Caco-2 (cell line): ENCODE results near the gene PIGQ. TPM values are rescaled to one million over a fixed set of nuclear protein-coding genes. Genes with fewer than 3 reads are reported as not detected.

ENCODE experiments used
- BruUV-seq: library from RNA; stranded (reverse); fragments of 400-500 nt; replicated peaks from 2 replicates; lab custom pipeline; 2021; lab: Mats Ljungman, UMichigan
- CTCF ChIA-PET: fragments of 300-600 bp; sonication (Branson Sonifier 250); formaldehyde crosslinking; loops from one replicate; lab custom pipeline; 2022; ENCODE audit warnings: antibody characterized with exemption; lab: Charles Lee
- POLR2A ChIA-PET: fragments of 300-600 bp; sonication (Branson Sonifier 250); formaldehyde crosslinking; loops from one replicate; lab custom pipeline; 2022; ENCODE audit warnings: antibody characterized with exemption; lab: Charles Lee
- DNase-seq, 2 experiments: peaks; one replicate each; pipeline versions ENCODE4 v3.0.0 to v3.0.0-alpha.2; 2020 to 2022
- H3K27me3 ChIP-seq: replicated peaks from 2 replicates; pipeline ENCODE4 v1.6.0; 2011; ENCODE audit warnings: low read length; ENCODE audit not compliant: control insufficient read depth, insufficient read depth
- H3K36me3 ChIP-seq: 2 replicates; pipeline ENCODE4 v1.5.1; 2011; ENCODE audit warnings: low read length; ENCODE audit not compliant: control insufficient read depth, insufficient read depth
- H3K4me1 ChIP-seq: fragments of 250-450 bp; sonication (Bioruptor Pico); 2 replicates; pipeline ENCODE4 v1.5.1; 2020; ENCODE audit warnings: mild to moderate bottlenecking
- H3K4me3 ChIP-seq: 2 replicates; pipeline ENCODE4 v1.5.1; 2011; ENCODE audit warnings: low read depth, mild to moderate bottlenecking, control low read depth, low read length
- H3K9me3 ChIP-seq: fragments of 250-450 bp; sonication (Bioruptor Pico); 2 replicates; pipeline ENCODE4 v1.5.1; 2020; ENCODE audit warnings: mild to moderate bottlenecking, moderate library complexity
- H3K27ac Mint-ChIP-seq: one replicate; pipeline ENCODE4 v1.8.0; 2022; ENCODE audit warnings: mixed read lengths; ENCODE audit not compliant: unreplicated experiment
- H3K27me3 Mint-ChIP-seq: one replicate; pipeline ENCODE4 v1.8.0; 2022; ENCODE audit warnings: mixed read lengths; ENCODE audit not compliant: insufficient read depth, unreplicated experiment
- H3K36me3 Mint-ChIP-seq: one replicate; pipeline ENCODE4 v1.8.0; 2022; ENCODE audit warnings: mild to moderate bottlenecking, mixed read lengths; ENCODE audit not compliant: insufficient read depth, unreplicated experiment
- H3K4me1 Mint-ChIP-seq: one replicate; pipeline ENCODE4 v1.8.0; 2022; ENCODE audit warnings: low read depth, mixed read lengths; ENCODE audit not compliant: unreplicated experiment
- H3K4me3 Mint-ChIP-seq: one replicate; pipeline ENCODE4 v1.8.0; 2022; ENCODE audit warnings: mild to moderate bottlenecking, moderate library complexity, mixed read lengths; ENCODE audit not compliant: unreplicated experiment
- H3K9me3 Mint-ChIP-seq: one replicate; pipeline ENCODE4 v1.8.0; 2022; ENCODE audit warnings: mixed read lengths; ENCODE audit not compliant: unreplicated experiment
- intact Hi-C: fragments of 100-400 bp; cut with micrococcal nuclease; formaldehyde crosslinking; loops from one replicate; pipeline ENCODE4 v1.10.0; 2022; ENCODE audit not compliant: unreplicated experiment
- total RNA-seq: library from RNA; stranded (reverse); gene quantifications from 2 replicates; pipeline ENCODE4 v1.2.3, GENCODE V29; 2022
- TF ChIP-seq, protein P1 (sequence below), 2 experiments: fragments of 200-600 bp in 1 of 2; IDR thresholded peaks; 1 replicate in 1 of 2; 2 replicates in 1 of 2; pipeline versions ENCODE4 v1.5.1 to v1.8.0; 2011 to 2022; ENCODE audit warnings: antibody characterized with exemption in 1 of 2, control low read depth in 1 of 2, inconsistent platforms in 1 of 2, low read depth in 1 of 2, low read length in 1 of 2, mild to moderate bottlenecking in 1 of 2, moderate library complexity in 1 of 2; ENCODE audit not compliant: insufficient read depth in 1 of 2, severe bottlenecking in 1 of 2, unreplicated experiment in 1 of 2

The PIGQ gene
- total RNA-seq, 1 experiment from 2014 or later, result 45.8 TPM

DNA sequence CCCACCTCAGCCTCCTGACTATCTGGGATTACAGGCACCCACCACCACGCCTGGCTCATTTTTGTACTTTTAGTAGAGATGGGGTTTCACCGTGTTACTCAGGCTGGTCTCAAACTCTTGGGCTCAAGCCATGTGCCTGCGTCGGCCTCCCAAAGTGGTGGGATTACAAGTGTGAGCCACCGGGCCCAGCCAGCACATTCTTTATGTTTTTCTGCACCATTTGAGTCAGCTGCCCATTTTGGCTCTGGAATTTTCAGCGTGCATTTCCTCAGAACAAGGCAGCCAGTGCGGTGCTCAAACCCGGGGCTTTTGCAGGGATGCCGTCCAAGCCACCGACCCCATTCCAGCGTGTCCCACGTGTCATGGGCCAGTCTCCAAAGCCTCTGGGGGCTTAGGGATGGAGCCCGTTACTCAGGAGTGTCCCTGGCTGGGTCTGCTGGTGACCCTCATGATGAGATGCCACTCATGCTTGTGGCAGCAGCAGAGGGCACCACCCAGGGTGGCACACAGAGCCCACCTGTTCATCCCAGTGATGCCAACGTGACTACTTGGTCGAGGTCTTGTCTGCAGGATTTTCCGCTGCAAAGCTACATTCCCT, 16.4 kb downstream of the PIGQ start:
- H3K36me3 Mint-ChIP-seq, result peaks cover 39% of the 10 kb centered on the region
- Histone ChIP-seq H3K4me3 (no peak overlapping the region), H3K9me3 (no peaks in the 10 kb centered on the region), H3K36me3 (no peaks in the 10 kb centered on the region; the same call in none of the 2 replicates), H3K27me3 (no peaks in the 10 kb centered on the region), H3K4me1 (peaks cover 3% of the 10 kb centered on the region; the same call in 1 of the 2 replicates)
- H3K4me1 Mint-ChIP-seq, result peaks cover 8% of the 10 kb centered on the region
- no peak overlapping the region for H3K27ac Mint-ChIP-seq
- H3K27me3 Mint-ChIP-seq, result no peaks in the 10 kb centered on the region
- BruUV-seq, result no TSS peak
- ChIA-PET CTCF (interaction anchor here (0.5 to 1.2 kb wide), 3 partner anchors 9 to 59 kb away, joined by 3 to 6 read pairs (median 3); partner anchors contain the start of gene CAPN15), POLR2A (no interaction called here)
- no peaks in the 10 kb centered on the region for H3K9me3 Mint-ChIP-seq
- no peak for DNase-seq
- TF ChIP-seq, protein P1, sequence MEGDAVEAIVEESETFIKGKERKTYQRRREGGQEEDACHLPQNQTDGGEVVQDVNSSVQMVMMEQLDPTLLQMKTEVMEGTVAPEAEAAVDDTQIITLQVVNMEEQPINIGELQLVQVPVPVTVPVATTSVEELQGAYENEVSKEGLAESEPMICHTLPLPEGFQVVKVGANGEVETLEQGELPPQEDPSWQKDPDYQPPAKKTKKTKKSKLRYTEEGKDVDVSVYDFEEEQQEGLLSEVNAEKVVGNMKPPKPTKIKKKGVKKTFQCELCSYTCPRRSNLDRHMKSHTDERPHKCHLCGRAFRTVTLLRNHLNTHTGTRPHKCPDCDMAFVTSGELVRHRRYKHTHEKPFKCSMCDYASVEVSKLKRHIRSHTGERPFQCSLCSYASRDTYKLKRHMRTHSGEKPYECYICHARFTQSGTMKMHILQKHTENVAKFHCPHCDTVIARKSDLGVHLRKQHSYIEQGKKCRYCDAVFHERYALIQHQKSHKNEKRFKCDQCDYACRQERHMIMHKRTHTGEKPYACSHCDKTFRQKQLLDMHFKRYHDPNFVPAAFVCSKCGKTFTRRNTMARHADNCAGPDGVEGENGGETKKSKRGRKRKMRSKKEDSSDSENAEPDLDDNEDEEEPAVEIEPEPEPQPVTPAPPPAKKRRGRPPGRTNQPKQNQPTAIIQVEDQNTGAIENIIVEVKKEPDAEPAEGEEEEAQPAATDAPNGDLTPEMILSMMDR (IDR thresholded peaks at IDR 0.05; ENCODE audit: insufficient read depth in 1 of 2, low read depth in 1 of 2, low read length in 1 of 2, severe bottlenecking in 1 of 2, unreplicated experiment in 1 of 2), result no peak
- intact Hi-C loops, result loop anchor here (5.0 kb wide), 1 partner anchor 59 kb away; the partner anchor contains the start of gene CAPN15
- no peak overlapping the region for H3K4me3 Mint-ChIP-seq

DNA sequence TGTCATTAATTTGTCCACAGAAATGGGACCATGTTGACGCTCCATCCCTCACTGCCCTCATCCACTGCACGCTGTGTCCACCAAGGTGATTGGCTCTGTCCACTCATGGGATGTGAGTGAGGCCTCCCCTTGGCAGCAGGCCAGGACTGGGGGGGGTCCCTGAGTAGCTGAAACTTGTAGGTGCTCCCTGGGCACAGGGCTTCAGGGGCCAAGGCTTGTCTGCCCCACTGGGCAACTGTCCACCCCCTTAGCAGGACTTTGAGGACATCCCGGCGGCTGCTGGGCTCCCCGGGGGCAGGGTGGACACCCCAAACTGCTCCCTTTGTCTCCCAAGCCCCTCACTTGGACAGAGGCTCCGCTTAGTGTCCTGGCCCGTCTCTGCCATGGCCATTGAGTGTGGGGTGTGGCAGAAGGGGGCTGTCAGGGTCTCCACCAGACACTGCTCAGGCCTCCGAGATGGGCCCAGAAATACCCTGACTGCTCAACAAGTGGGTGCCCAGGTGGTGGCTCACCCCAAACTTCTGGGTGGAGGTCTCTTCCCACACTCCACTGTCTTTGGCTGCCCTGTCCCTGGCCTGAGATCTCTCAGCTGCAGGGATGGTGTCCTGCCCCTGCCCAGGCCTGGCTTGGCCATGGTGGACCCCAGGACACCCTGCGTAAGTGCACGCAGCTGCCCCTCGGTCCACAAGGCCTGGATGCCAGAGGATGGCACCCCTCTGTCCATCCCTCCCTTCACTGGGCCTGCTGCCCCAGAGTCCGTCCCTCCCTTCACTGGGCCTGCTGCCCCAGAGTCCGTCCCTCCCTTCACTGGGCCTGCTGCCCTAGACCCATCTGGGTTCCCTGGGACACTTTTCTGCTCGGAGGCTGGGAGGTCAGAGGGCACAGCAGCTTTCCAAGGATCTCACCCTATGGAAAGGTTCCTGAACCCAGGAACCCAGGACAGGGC, 17.1 kb downstream of the PIGQ start:
- Mint-ChIP-seq H3K36me3 (peaks cover 39% of the 10 kb centered on the region), H3K4me1 (peaks cover 12% of the 10 kb centered on the region), H3K4me3 (peak overlapping the region; percentile 75), H3K9me3 (no peaks in the 10 kb centered on the region), H3K27me3 (no peaks in the 10 kb centered on the region), H3K27ac (peak overlapping the region; percentile 25)
- H3K4me3 ChIP-seq, result no peak overlapping the region
- H3K27me3 ChIP-seq, result no peaks in the 10 kb centered on the region
- peaks cover 7% of the 10 kb centered on the region for H3K4me1 ChIP-seq
- no peaks in the 10 kb centered on the region for H3K9me3 ChIP-seq
- CTCF ChIA-PET, result interaction anchor here (0.5 kb wide), 1 partner anchor 59 kb away, joined by 3 read pairs; the partner anchor contains the start of gene CAPN15
- POLR2A ChIA-PET, result interaction anchor here (0.7 kb wide), 1 partner anchor 129 kb away, joined by 11 read pairs; no protein-coding TSS in a partner anchor
- no peak for DNase-seq
- no TSS peak for BruUV-seq
- intact Hi-C loops, result loop anchor here (5.0 kb wide), 1 partner anchor 60 kb away; the partner anchor contains the start of gene CAPN15
- H3K36me3 ChIP-seq, result no peaks in the 10 kb centered on the region; the same call in none of the 2 replicates
- TF ChIP-seq, protein P1 (IDR thresholded peaks at IDR 0.05; ENCODE audit: insufficient read depth in 1 of 2, low read depth in 1 of 2, low read length in 1 of 2, severe bottlenecking in 1 of 2, unreplicated experiment in 1 of 2), result no peak

DNA sequence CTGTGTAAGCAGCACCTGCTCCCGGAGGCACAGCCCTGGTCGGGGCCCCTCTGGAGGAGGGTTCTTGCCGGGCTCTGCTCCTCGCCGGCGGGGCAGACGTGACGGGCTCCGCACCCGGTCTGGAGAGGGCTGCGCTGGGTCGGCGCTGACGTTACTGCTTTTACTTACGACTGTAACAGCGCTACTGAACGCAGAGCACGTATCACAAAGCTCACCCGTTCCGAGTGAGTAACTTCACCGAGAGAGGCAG, 18.8 kb downstream of the PIGQ start:
- Histone ChIP-seq H3K4me1 (peaks cover 23% of the 10 kb centered on the region), H3K9me3 (no peaks in the 10 kb centered on the region), H3K4me3 (peak overlapping the region; percentile 77), H3K27me3 (no peaks in the 10 kb centered on the region), H3K36me3 (no peaks in the 10 kb centered on the region; the same call in 1 of the 2 replicates)
- H3K9me3 Mint-ChIP-seq, result no peaks in the 10 kb centered on the region
- H3K27me3 Mint-ChIP-seq, result no peaks in the 10 kb centered on the region
- CTCF ChIA-PET, result no interaction called here
- POLR2A ChIA-PET, result no interaction called here
- H3K4me1 Mint-ChIP-seq, result peaks cover 21% of the 10 kb centered on the region
- H3K36me3 Mint-ChIP-seq, result peaks cover 40% of the 10 kb centered on the region
- H3K4me3 Mint-ChIP-seq, result peak overlapping the region; percentile 75
- TF ChIP-seq, protein P1 (IDR thresholded peaks at IDR 0.05; ENCODE audit: insufficient read depth in 1 of 2, low read depth in 1 of 2, low read length in 1 of 2, severe bottlenecking in 1 of 2, unreplicated experiment in 1 of 2), result no peak
- no TSS peak for BruUV-seq
- H3K27ac Mint-ChIP-seq, result peak overlapping the region; percentile 95
- DNase-seq, result peak in 1 of 2 experiments; percentile 60
- intact Hi-C loops, result loop anchor here (2.0 to 5.0 kb wide), 2 partner anchors 48 to 61 kb away; partner anchors contain the start of genes CAPN15 and METTL26
